ENCODE measurements around the gene HSPA9. TPM values are rescaled to one million over a fixed set of nuclear protein-coding genes. Genes with fewer than 3 reads are reported as not detected.

The HSPA9 gene
- polyA plus RNA-seq, 10 donors: 137 to 186 (median 154) TPM

GRCh38 chr5:138597661-138598400 is 22.6 kb upstream of the HSPA9 start:
- DNase-seq: no peak

- no peak for DNase-seq
Measured at GRCh38 chr5:138596105-138596881, 21.1 kb upstream of the HSPA9 start.

- DNase-seq: no peak
Measured at GRCh38 chr5:138595180-138595795, 20.1 kb upstream of the HSPA9 start.

- no peak for DNase-seq
Measured at GRCh38 chr5:138594305-138595058, 19.3 kb upstream of the HSPA9 start.

GRCh38 chr5:138588013-138588788 is 13.0 kb upstream of the HSPA9 start:
- no peak for DNase-seq

- no peak for DNase-seq
Measured at GRCh38 chr5:138585157-138585556, 10.0 kb upstream of the HSPA9 start.

- no peak for DNase-seq
Measured at GRCh38 chr5:138583984-138584637, 8.9 kb upstream of the HSPA9 start.

GRCh38 chr5:138582959-138583358 is 7.8 kb upstream of the HSPA9 start:
- DNase-seq: no peak

- DNase-seq: no peak
Measured at GRCh38 chr5:138580777-138581176, 5.6 kb upstream of the HSPA9 start.

- no peak for DNase-seq
Measured at GRCh38 chr5:138580001-138580400, 4.8 kb upstream of the HSPA9 start.

- DNase-seq: no peak
Measured at GRCh38 chr5:138579517-138579863, 4.3 kb upstream of the HSPA9 start.

GRCh38 chr5:138577452-138577851 is 2.3 kb upstream of the HSPA9 start:
- DNase-seq: no peak

- DNase-seq: no peak
Measured at GRCh38 chr5:138574744-138575193, 432 bp downstream of the HSPA9 start.

- DNase-seq: no peak
Measured at GRCh38 chr5:138573949-138574670, 1.1 kb downstream of the HSPA9 start.

- DNase-seq: no peak
Measured at GRCh38 chr5:138573223-138573622, 2.0 kb downstream of the HSPA9 start.

GRCh38 chr5:138570871-138571270 is 4.3 kb downstream of the HSPA9 start:
- DNase-seq: no peak

GRCh38 chr5:138569782-138570181 is 5.4 kb downstream of the HSPA9 start:
- DNase-seq: no peak

- no peak for DNase-seq
Measured at GRCh38 chr5:138568061-138568824, 7.0 kb downstream of the HSPA9 start.

- no peak for DNase-seq
Measured at GRCh38 chr5:138566792-138567191, 8.4 kb downstream of the HSPA9 start.
